Left lobe of liver (tissue), 2 donors: ENCODE results near the gene FOLR2. TPM values are rescaled to one million over a fixed set of nuclear protein-coding genes. Genes with fewer than 3 reads are reported as not detected.
"Not testable (repeated sequence)": the region's sequence is repeated elsewhere in the genome, so short reads cannot be mapped to it uniquely, and the experiment has no call there.

Source experiments
- ATAC-seq: fragments of 200-7000 bp; cut with Tn5 transposase; one replicate; pipeline ENCODE4 v1.9.1; 2020; ENCODE audit warnings: mild to moderate bottlenecking, moderate library complexity
- DNase-seq: peaks from one replicate; pipeline ENCODE4 v3.0.0-alpha.2; 2020; ENCODE audit warnings: low spot score
- total RNA-seq: library from RNA; stranded (reverse); gene quantifications from one replicate; pipeline ENCODE4 v1.2.1, GENCODE V29; 2021
- donor health status: DM: no; HTN: no; CAD: no; lungs with moderate emphysema.
- donor health status: DM: no; HTN: yes; CAD: no.

Gene FOLR2
- total RNA-seq, 1 donor from 2014 or later: 5.8 TPM

- not testable (repeated sequence) for ATAC-seq, DNase-seq
Measured at GRCh38 chr11:72266960-72267359, 50.4 kb downstream of the FOLR2 start.

- no peak for ATAC-seq
Measured at GRCh38 chr11:72267956-72268617, 51.5 kb downstream of the FOLR2 start.

More at GRCh38 chr11:72267956-72268617, 51.5 kb downstream of the FOLR2 start:
- DNase-seq: no peak

Other genes with a start within 250 kb of the FOLR2 start
- 3.0 TPM for gene IL18BP, start 217.9 kb upstream of the FOLR2 start, total RNA-seq
- 59.0 TPM for gene NUMA1, start 136.3 kb upstream of the FOLR2 start, total RNA-seq
- 7.6 TPM for gene LRRC51, start 135.9 kb upstream of the FOLR2 start, total RNA-seq
- gene LAMTOR1, start 113.5 kb upstream of the FOLR2 start, total RNA-seq: 32.5 TPM
- 0.43 TPM for gene TOMT, start 110.9 kb upstream of the FOLR2 start, total RNA-seq
- 17.8 TPM for gene ANAPC15, start 104.1 kb upstream of the FOLR2 start, total RNA-seq
- 0.81 TPM for gene FOLR3, start 81.1 kb upstream of the FOLR2 start, total RNA-seq
- gene FOLR1, start 24.7 kb upstream of the FOLR2 start, total RNA-seq: not detected
- 56.3 TPM for gene INPPL1, start 8.0 kb downstream of the FOLR2 start, total RNA-seq
- gene PHOX2A, start 27.4 kb downstream of the FOLR2 start, total RNA-seq: not detected
- gene CLPB, start 217.7 kb downstream of the FOLR2 start, total RNA-seq: 23.4 TPM